ENCODE results near the gene PRR5L.
A peak's percentile ranks its signal among the peaks of the same experiment; 100 is the strongest.

Gene PRR5L

GRCh38 chr11:36295926-36296325 is at the start of gene PRR5L:
TSS of gene PRR5L (plus strand) at chr11:36296288. CDS start at chr11:36401122, 104,834 bp downstream.
- DNase-seq (ENCODE audit: low spot score), result no peak

- DNase-seq (ENCODE audit: low spot score), result no peak
Measured at GRCh38 chr11:36247493-36247892, 48.6 kb upstream of the PRR5L start.

GRCh38 chr11:36248436-36248835 is 47.7 kb upstream of the PRR5L start:
- no peak for DNase-seq (ENCODE audit: low spot score)

- DNase-seq (ENCODE audit: low spot score), result no peak
Measured at GRCh38 chr11:36249246-36249645, 46.8 kb upstream of the PRR5L start.

- DNase-seq (ENCODE audit: low spot score), result no peak
Measured at GRCh38 chr11:36251823-36252222, 44.3 kb upstream of the PRR5L start.

DNA sequence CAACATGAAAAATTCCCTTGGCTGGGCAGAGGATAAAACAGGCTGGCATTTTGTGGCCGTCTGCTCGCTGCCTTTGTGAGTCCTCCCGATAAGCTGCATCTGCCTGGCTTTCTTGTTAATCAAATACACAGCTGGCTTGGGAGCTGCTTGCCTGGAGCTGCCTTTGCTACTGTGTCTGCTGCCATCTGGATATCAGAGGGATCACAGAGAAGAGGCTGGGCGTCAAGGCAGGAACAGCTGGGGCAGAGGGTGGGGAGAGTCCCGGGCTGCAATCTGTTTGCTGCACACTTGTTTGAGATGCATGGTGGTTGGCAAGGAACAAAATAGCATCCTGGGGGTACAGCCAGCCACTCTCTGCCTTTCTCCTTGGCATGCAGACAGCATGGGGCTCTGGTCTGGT is 42.9 kb upstream of the PRR5L start:
- no peak for DNase-seq (ENCODE audit: low spot score)

- no peak for DNase-seq (ENCODE audit: low spot score)
Measured at GRCh38 chr11:36254713-36255112, 41.4 kb upstream of the PRR5L start.

DNA sequence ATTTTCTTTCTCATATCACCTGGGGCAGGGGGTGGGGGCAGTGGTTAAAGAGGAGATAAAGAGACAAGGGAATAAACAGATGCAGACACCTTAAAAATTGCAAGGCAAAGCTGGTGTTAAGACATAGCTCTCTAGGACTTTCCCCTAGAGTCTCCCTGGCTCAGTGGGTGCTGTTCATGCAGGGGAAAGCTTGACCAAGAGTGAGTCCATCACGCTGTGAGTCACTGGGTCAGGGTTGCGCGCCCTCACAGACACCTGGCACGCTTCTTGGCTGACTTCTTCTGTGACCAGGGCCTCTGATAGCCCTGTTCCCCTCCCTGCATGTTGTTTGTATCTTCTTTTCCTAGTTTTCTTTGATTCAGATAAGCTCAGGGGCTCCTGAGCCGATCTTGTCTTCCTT is 38.7 kb upstream of the PRR5L start:
- DNase-seq (ENCODE audit: low spot score), result no peak

DNA sequence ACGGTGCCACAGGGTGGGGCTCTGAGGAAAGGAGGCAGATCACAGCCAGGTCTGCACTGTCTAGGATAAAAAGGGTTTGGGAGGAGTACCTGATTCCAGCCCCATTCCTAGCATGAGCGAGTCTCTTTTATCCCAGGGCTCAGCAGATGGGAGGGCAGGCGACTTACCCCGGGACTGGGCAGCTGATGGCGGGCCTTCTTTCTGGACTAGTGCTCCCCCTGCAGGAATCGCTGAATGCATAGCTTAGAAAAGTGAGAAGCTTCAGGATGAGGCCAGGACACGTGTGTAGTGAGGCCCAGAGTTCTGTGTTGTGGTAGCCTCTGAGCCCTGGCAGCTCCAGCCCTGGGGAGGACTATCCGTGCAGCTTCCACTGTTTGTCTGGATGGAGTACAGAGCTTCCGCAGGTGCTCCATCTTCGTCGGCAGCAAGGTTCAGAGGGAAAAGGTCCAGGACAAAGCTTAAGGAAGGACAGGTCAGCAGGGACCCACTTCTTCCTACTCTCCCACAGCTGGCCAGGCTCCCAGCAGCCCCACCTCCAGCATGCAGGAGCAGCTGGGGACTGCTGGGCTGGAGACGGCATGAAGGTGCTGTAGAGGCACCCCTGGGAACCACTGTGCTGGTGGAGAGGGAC is 37.2 kb upstream of the PRR5L start:
- DNase-seq (ENCODE audit: low spot score), result no peak

GRCh38 chr11:36261094-36261493 is 35.0 kb upstream of the PRR5L start:
- no peak for DNase-seq (ENCODE audit: low spot score)

DNA sequence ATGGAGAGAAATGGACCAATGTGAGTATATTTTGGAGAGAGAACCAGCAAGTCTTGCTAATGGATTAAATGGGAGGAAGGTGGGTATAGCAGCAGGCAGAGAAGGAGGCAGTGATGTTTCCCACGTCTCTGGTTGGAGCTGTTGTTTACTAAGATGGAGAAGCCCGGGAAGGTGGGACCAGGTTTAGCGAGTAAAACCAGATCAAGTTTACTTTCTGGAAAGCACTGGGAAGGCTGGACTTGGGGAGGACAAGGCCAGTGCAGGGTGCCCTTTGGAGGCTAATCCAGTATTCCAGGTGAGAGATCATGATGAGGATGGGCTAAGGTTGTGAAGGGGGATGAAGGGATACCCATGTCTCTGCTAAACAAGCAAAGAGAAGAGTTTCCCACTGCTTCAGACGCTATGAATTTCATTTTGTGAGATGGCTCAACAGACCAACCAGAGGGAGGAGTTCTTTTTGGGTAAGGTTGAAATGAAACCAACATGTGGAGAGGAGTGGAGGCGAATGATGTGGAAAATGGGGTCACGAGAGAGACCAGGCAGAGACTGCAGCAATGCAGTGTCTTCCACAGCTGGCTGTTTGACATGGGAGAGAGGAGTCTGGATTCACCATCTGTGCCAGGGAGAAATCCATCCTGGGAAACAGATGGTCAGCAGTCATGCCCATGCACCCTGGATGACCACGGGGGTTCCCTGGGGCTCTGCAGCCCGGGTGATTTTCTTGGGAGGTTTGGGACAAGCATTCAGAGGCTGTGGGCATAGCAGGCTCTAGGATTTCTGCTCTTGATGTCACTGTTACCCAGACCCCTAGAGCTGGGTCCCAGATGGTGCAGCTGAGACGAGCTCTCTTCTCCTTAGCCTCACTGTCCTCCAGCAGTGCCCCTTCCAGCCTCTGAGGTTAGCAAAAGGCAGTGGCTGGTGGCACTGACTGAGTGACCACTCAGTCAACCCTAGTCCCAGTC is 31.8 kb upstream of the PRR5L start:
- no peak for DNase-seq (ENCODE audit: low spot score)

GRCh38 chr11:36264973-36265344 is 31.1 kb upstream of the PRR5L start:
- no peak for DNase-seq (ENCODE audit: low spot score)

- DNase-seq (ENCODE audit: low spot score), result peak; percentile 33
Measured at GRCh38 chr11:36265793-36266628, 30.1 kb upstream of the PRR5L start.

DNA sequence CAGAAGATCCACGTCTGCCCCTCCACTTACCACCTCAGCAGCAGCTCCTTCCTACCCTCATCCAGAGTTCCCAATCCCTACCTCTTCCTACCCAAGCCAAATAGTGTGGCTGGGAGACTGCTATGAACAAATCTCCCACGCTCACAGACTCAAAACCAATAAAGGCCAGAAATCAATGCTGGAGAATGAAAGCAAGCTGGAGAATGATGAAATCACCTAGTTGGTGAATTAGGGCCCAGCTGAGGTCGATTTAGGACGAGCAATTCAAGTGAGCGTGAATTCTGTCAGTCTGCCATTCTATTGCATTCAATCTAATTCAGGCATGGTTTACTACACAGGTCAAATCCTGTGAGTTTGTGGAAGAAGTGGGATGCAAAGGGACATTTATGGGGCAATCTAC is 29.3 kb upstream of the PRR5L start:
- no peak for DNase-seq (ENCODE audit: low spot score)

DNA sequence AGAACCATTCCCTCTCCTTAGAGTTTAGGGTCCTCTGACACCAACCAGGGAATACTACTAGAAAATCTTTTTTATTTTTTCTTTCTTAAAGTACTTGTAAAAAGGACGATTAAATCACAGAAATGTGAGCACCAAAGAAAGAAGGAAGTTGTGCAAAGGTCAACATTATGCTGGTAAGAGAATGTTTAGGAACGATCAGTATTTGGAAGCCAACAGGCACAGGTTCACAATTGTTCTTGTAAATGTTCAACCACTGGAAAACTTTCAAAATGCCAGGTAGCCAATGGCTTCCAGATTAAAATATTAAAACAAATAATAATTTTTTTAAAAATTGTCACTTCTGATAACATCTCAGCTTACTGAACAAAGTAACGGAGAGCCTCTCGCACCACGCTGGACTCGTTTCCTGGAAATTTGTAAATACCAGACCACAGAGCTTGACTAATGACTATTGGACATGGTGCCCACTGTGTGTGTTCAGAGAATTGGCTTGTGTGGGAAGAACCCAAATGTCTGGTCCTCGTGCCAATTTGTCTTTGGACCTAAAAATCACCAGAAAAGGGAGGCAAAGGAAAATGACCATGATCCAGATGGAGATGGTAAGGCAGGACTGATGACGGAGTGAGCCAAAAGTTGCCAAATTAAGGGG is 27.6 kb upstream of the PRR5L start:
- DNase-seq (ENCODE audit: low spot score), result no peak

- DNase-seq (ENCODE audit: low spot score), result no peak
Measured at GRCh38 chr11:36270701-36271100, 25.4 kb upstream of the PRR5L start.

DNA sequence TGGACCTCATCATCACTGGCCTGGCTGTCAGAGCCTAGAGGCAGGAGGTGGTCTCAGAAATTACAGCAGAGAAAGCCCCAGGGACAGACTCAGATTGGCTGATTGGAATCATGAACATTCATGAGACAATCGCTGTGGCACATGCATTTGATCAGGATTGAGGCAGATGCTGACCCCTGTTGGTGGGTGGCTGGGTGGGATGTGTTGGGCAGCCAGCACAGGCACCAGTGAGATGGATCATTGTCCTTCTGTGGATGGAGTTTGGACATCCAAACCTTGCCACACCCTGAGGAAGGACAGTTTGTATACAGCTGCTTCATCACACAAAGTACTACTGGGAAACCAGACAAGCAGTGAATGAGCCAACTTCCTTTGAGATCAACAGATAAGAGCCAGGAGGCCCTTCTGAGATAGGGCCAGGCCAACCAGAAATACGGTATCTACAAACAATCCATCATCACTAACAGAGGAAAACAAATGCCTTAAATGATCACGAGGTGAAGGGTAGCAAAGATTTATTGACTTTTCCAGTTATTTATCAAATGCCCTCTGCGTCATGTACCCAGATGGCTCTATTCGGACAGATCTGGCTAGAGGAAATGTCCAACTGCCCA is 24.2 kb upstream of the PRR5L start:
- no peak for DNase-seq (ENCODE audit: low spot score)

DNA sequence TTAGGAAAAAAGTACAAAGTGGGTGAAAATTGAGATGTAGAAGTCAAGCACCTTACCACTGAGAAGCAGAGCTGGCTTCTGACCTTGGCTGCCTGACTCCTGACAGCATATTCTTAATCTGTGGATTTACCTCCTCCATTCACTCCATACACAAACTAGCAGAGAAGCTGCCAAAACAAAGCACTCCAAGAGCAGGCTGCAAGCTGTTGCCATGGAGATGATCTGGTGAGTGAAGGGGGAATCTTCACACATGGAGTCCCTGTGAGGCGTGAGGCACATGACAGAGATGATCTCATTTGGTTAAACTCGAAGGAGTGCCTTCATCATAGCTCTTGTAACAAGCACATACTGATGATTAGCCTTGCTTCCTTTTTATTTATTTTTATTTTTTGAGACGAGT is 23.0 kb upstream of the PRR5L start:
- no peak for DNase-seq (ENCODE audit: low spot score)

- DNase-seq (ENCODE audit: low spot score), result no peak
Measured at GRCh38 chr11:36274414-36274813, 21.7 kb upstream of the PRR5L start.

- DNase-seq (ENCODE audit: low spot score), result no peak
Measured at GRCh38 chr11:36278531-36279282, 17.4 kb upstream of the PRR5L start.

- DNase-seq (ENCODE audit: low spot score), result no peak
Measured at GRCh38 chr11:36280531-36280930, 15.6 kb upstream of the PRR5L start.
